K562 (cell line): ENCODE measurements around the gene SETD5. TPM values are rescaled to one million over a fixed set of nuclear protein-coding genes. Genes with fewer than 3 reads are reported as not detected.

ENCODE experiments used
- ASH1L ChIP-seq: fragments of 450-650 bp; IDR thresholded peaks from 2 replicates; pipeline ENCODE4 v1.6.1; 2018; ENCODE audit warnings: borderline replicate concordance, mild to moderate bottlenecking, low read depth; ENCODE audit not compliant: partially characterized antibody
- BRD9 ChIP-seq: fragments of 450-650 bp; IDR thresholded peaks from 2 replicates; pipeline ENCODE4 v1.6.1; 2018; ENCODE audit warnings: low read depth; ENCODE audit not compliant: partially characterized antibody
- CBX8 ChIP-seq: fragments of 200-600 bp; sonication (generic); IDR thresholded peaks from 2 replicates; pipeline ENCODE4 v1.6.1; 2012; ENCODE audit warnings: borderline replicate concordance, mixed run types, low read depth, mild to moderate bottlenecking, moderate library complexity, mixed read lengths, low read length, control low read depth, inconsistent platforms; ENCODE audit not compliant: poor library complexity, severe bottlenecking; ENCODE audit errors: extremely low read depth
- FOXK2 ChIP-seq, 2 experiments: fragments of 450-650 bp; IDR thresholded peaks in 1 of 2; conservative IDR thresholded peaks in 1 of 2; 2 replicates each; pipeline ENCODE4 v1.6.1; 2016; ENCODE audit warnings: low read depth in 2 of 2, mild to moderate bottlenecking in 1 of 2
- MAFG ChIP-seq: fragments of 450-650 bp; conservative IDR thresholded peaks from 2 replicates; pipeline ENCODE4 v1.6.1; 2016; ENCODE audit warnings: missing genetic modification characterization, missing compliant biosample characterization
- NFE2L1 ChIP-seq: fragments of 450-650 bp; IDR thresholded peaks from 2 replicates; pipeline ENCODE4 v1.6.1; 2016; ENCODE audit warnings: missing genetic modification characterization, low read depth, mild to moderate bottlenecking, missing compliant biosample characterization, moderate library complexity, borderline replicate concordance
- NR2C2 ChIP-seq, 2 experiments: fragments of 200-800 bp in 1 of 2; sonication (Bioruptor generic) in 1 of 2; sonication (generic) in 1 of 2; formaldehyde crosslinking in 1 of 2; IDR thresholded peaks; 2 replicates each; pipeline versions ENCODE4 v1.6.1 to v1.8.0; 2016 to 2022; ENCODE audit warnings: mild to moderate bottlenecking in 1 of 2, missing compliant biosample characterization in 1 of 2, missing genetic modification characterization in 1 of 2, missing genetic modification reagents in 1 of 2
- SIRT6 ChIP-seq: IDR thresholded peaks from one replicate; pipeline ENCODE4 v1.6.1; 2012; ENCODE audit warnings: low read depth, mild to moderate bottlenecking, control low read depth, inconsistent platforms, low read length, moderate library complexity
- SMAD1 ChIP-seq: fragments of 150-350 bp; IDR thresholded peaks from 2 replicates; pipeline ENCODE4 v1.6.1; 2014; ENCODE audit warnings: low read length, low read depth; ENCODE audit not compliant: partially characterized antibody
- SMARCA4 ChIP-seq: fragments of 450-650 bp; IDR thresholded peaks from 2 replicates; pipeline ENCODE4 v1.6.1; 2016
- TEAD4 ChIP-seq, 2 experiments: sonication (generic) in 1 of 2; formaldehyde crosslinking in 1 of 2; IDR thresholded peaks; 2 replicates each; pipeline versions ENCODE4 v1.6.1 to v1.8.0; 2012 to 2022; ENCODE audit warnings: borderline replicate concordance in 1 of 2, inconsistent platforms in 1 of 2, low read length in 1 of 2, mild to moderate bottlenecking in 1 of 2, missing genetic modification reagents in 1 of 2
- ZNF311 ChIP-seq: fragments of 250-450 bp; sonication (Bioruptor Pico); IDR thresholded peaks from 2 replicates; pipeline ENCODE4 v1.4.0; 2020; ENCODE audit warnings: mild to moderate bottlenecking, moderate library complexity
- ZNF384 ChIP-seq: IDR thresholded peaks from 2 replicates; pipeline ENCODE4 v1.6.1; 2012; ENCODE audit warnings: low read depth, low read length, improper control_type of control experiment
- ZNF668 ChIP-seq: fragments of 250-450 bp; sonication (Bioruptor Pico); IDR thresholded peaks from 2 replicates; pipeline ENCODE4 v1.8.0; 2022; ENCODE audit warnings: mild to moderate bottlenecking, inconsistent platforms
- polyA plus RNA-seq, 8 experiments: library from polyadenylated mRNA; depleted of rRNA in 4 of 8; stranded (reverse) in 5 of 8; unstranded in 3 of 8; fragments of >200 nt; fragmentation: Nextera tagmentation in 2 of 8; fragmentation: Illumina TruSeq in 1 of 8; extraction: Ambion mirVana in 2 of 8; extraction: Trizol in 1 of 8; gene quantifications; 2 replicates each; pipeline versions ENCODE4 v1.2.1 to v1.2.3, GENCODE V29; 2011 to 2014; ENCODE audit warnings: inconsistent platforms in 1 of 8, missing spikeins in 1 of 8
- total RNA-seq, 7 experiments: library from RNA; depleted of rRNA in 6 of 7; stranded (reverse); fragments of >200 nt in 6 of 7; fragmentation: Illumina TruSeq in 2 of 7; extraction: Trizol in 2 of 7; gene quantifications; 2 replicates each; pipeline versions ENCODE4 v1.2.1 to v1.2.3, GENCODE V29; 2011 to 2021; ENCODE audit warnings: low replicate concordance in 1 of 7
- TF ChIP-seq, protein P1 (sequence below): fragments of 250-450 bp; sonication (Bioruptor Pico); IDR thresholded peaks from 2 replicates; pipeline ENCODE4 v1.8.0; 2022; ENCODE audit warnings: moderate library complexity, mild to moderate bottlenecking, inconsistent platforms
- TF ChIP-seq, protein P2 (sequence below): sonication (generic); formaldehyde crosslinking; IDR thresholded peaks from 2 replicates; pipeline ENCODE4 v1.8.0; 2022; ENCODE audit warnings: mild to moderate bottlenecking, missing genetic modification reagents

SETD5 gene
- total and polyA plus RNA-seq, 9 of the 15 experiments (the other 6 are each of a cell fraction or from before 2014, with no cell fraction given) = 20.8 to 135 (median 87.2) TPM

DNA sequence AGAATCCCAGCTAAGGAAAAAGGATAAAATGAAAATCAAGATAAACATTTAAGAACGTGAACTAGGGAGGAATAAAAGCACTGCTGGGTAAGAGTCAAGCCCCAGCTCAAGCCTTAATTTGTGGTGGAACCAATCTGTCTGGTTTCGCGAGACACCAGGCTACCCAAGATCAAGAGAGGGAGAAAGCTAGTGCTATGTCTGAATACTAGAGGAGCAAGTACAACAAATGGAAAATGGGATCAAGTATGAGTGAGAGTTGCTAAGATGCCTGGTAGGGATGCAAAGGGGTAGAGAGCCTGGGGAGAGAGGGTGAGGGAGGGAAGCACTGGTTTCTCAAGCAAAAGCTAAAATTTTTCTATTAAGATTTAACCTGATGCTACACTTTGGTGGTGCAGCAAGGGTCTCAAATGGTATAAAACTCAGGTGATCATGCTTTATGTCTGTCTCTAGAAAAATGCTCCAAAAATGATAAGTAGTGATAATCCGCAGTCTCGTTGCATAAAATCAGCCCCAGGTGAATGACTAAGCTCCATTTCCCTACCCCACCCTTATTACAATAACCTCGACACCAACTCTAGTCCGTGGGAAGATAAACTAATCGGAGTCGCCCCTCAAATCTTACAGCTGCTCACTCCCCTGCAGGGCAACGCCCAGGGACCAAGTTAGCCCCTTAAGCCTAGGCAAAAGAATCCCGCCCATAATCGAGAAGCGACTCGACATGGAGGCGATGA is 1.7 kb upstream of the SETD5 start (continued):
- TF ChIP-seq, protein P1, sequence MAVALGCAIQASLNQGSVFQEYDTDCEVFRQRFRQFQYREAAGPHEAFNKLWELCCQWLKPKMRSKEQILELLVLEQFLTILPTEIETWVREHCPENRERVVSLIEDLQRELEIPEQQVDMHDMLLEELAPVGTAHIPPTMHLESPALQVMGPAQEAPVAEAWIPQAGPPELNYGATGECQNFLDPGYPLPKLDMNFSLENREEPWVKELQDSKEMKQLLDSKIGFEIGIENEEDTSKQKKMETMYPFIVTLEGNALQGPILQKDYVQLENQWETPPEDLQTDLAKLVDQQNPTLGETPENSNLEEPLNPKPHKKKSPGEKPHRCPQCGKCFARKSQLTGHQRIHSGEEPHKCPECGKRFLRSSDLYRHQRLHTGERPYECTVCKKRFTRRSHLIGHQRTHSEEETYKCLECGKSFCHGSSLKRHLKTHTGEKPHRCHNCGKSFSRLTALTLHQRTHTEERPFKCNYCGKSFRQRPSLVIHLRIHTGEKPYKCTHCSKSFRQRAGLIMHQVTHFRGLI = no peak
- TF ChIP-seq ZNF384 (no peak), ZNF668 (no peak), NFE2L1 (tag) (no peak), ASH1L (no peak), MAFG (tag) (peak; percentile 64), ZNF311 (CRISPR knock-in tag) (no peak), CBX8 (no peak), SMARCA4 (peak; percentile 83), TEAD4 (IDR thresholded peaks at IDR 0.05; ENCODE audit: low read length) (no peak; the same call in 1 of the 2 replicates), TEAD4 (CRISPR knock-in tag; IDR thresholded peaks at IDR 0.05; ENCODE audit: borderline replicate concordance) (no peak), BRD9 (no peak), SIRT6 (no peak), SMAD1 (no peak), NR2C2 (CRISPR knock-in tag; IDR thresholded peaks at IDR 0.05) (no peak), NR2C2 (tag; IDR thresholded peaks at IDR 0.05) (no peak), FOXK2 (conservative IDR thresholded peaks at IDR 0.05 in 1 of 2, IDR thresholded peaks at IDR 0.05 in 1 of 2; ENCODE audit: low read depth in 2 of 2) (no peak)
- TF ChIP-seq, protein P2, sequence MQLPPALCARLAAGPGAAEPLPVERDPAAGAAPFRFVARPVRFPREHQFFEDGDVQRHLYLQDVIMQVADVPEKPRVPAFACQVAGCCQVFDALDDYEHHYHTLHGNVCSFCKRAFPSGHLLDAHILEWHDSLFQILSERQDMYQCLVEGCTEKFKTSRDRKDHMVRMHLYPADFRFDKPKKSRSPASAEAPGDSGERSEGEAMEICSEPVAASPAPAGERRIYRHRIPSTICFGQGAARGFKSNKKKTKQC (CRISPR knock-in tag) = no peak
